Lung (tissue), 12 donors: ENCODE results near the gene UBASH3B. TPM values are rescaled to one million over a fixed set of nuclear protein-coding genes. Genes with fewer than 3 reads are reported as not detected.

Experiments used
- ATAC-seq: fragments of 200-7000 bp; cut with Tn5 transposase; one replicate; pipeline ENCODE4 v1.9.1; 2020; ENCODE audit warnings: moderate number of reproducible peaks; ENCODE audit not compliant: insufficient read depth, low FRiP score
- DNase-seq, 3 donors: peaks; one replicate each; pipeline ENCODE4 v3.0.0-alpha.2; 2013 to 2017
- H3K27ac ChIP-seq, 2 donors: one replicate each; pipeline ENCODE4 v1.5.1; 2013; ENCODE audit warnings: mild to moderate bottlenecking in 2 of 2, moderate library complexity in 2 of 2, control low read depth in 1 of 2, inconsistent platforms in 1 of 2, low read depth in 1 of 2, low read length in 1 of 2
- H3K27me3 ChIP-seq, 3 donors: one replicate each; pipeline ENCODE4 v1.5.1; 2013; ENCODE audit warnings: low read length in 2 of 3; ENCODE audit not compliant: control insufficient read depth in 3 of 3, insufficient read depth in 3 of 3
- H3K36me3 ChIP-seq, 4 donors: one replicate each; pipeline ENCODE4 v1.5.1; 2013; ENCODE audit warnings: low read length in 4 of 4, mild to moderate bottlenecking in 1 of 4, moderate library complexity in 1 of 4; ENCODE audit not compliant: control insufficient read depth in 4 of 4, insufficient read depth in 4 of 4
- H3K4me1 ChIP-seq, 5 donors: one replicate each; pipeline ENCODE4 v1.5.1; 2013; ENCODE audit warnings: low read length in 5 of 5, mild to moderate bottlenecking in 2 of 5, moderate library complexity in 1 of 5; ENCODE audit not compliant: control insufficient read depth in 5 of 5, insufficient read depth in 5 of 5
- H3K4me3 ChIP-seq: one replicate; pipeline ENCODE4 v1.5.1; 2013; ENCODE audit warnings: mild to moderate bottlenecking, control low read depth, moderate library complexity
- H3K9ac ChIP-seq, 2 donors: one replicate each; pipeline ENCODE4 v1.5.1; 2013; ENCODE audit warnings: low read length in 2 of 2, control low read depth in 1 of 2; ENCODE audit not compliant: insufficient read depth in 1 of 2
- H3K9me3 ChIP-seq, 4 donors: one replicate each; pipeline ENCODE4 v1.5.1; 2013; ENCODE audit warnings: low read length in 3 of 4, mild to moderate bottlenecking in 1 of 4, moderate library complexity in 1 of 4; ENCODE audit not compliant: control insufficient read depth in 4 of 4, insufficient read depth in 3 of 4
- WGBS, 2 donors: extraction: QIAGEN DNeasy Blood & Tissue Kit; methylation state at CpG; one replicate each; pipeline ENCODE4 v1.1.7; 2013; 5-methylcytosine and 5-hydroxymethylcytosine counted together
- polyA plus RNA-seq, 2 donors: library from polyadenylated mRNA; stranded (reverse); fragments of 200-250 nt; gene quantifications; one replicate each; pipeline ENCODE4 v1.2.1, GENCODE V29; 2013
- total RNA-seq, 2 donors: library from RNA; depleted of rRNA in 1 of 2; stranded (reverse); fragments of >200 nt in 1 of 2; gene quantifications; one replicate each; pipeline ENCODE4 v1.2.1, GENCODE V29; 2014 to 2021
- TF ChIP-seq, protein P1 (sequence below): IDR thresholded peaks from 2 replicates; pipeline ENCODE4 v1.5.1; 2012; ENCODE audit warnings: mild to moderate bottlenecking; ENCODE audit errors: control extremely low read depth, extremely low read depth
- donor health status: control.
- donor health status: control.
- donor health status: Bipolar disorder and iron deficiency.
- donor health status: healthy.
- donor health status: DM: yes; HTN: yes; CAD: no.

UBASH3B gene
- total and polyA plus RNA-seq, 4 donors = 5.8 to 51.2 (median 12.4) TPM

DNA sequence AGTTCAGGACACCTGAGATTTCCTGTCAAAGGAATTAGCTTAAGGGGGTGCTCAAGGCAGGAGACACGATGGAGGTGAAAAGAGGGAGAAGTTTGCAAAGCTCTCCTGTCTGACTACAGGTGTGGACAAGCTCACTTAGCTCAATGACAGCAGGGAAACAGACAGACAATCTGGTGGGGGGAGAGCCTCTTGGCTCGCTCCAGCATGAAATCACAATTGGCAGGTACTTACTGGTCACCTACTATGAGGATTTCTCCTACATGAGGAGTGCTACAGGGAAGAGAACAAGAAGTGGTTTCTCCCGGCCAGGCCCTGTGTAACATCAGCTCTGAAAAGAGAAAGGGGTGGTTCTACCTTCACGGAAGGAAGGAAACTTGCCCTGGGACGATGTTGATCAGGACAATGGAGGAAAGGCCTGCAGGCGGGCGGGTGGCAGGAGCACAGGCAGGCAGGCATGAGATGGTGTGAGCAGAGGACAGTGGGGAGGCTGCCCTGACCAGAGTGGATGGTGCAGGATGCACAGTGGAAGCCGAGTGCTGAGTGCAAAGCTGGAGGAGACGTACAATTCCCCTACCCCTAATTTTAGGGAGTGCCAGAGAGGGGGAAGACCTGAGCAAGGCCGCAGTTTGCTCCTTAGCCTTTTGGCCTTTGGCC lies 124.9 kb downstream of the UBASH3B start:
- ATAC-seq = no peak
- Histone ChIP-seq H3K27ac (peak overlapping the region in 1 of 2 donors; percentile 1), H3K9me3 (no peaks in the 10 kb centered on the region), H3K27me3 (no peaks in the 10 kb centered on the region), H3K9ac (no peak overlapping the region), H3K4me3 (no peak overlapping the region), H3K4me1 (peaks cover 0 to 31% (median 5%) of the 10 kb centered on the region in 5 donors), H3K36me3 (peaks cover 0 to 4% (median under 1%) of the 10 kb centered on the region in 4 donors)
- DNase-seq = no peak
- 82 to 87% methylated on average over 10 of the region's 10 CpGs for WGBS, 2 donors
- TF ChIP-seq, protein P1, sequence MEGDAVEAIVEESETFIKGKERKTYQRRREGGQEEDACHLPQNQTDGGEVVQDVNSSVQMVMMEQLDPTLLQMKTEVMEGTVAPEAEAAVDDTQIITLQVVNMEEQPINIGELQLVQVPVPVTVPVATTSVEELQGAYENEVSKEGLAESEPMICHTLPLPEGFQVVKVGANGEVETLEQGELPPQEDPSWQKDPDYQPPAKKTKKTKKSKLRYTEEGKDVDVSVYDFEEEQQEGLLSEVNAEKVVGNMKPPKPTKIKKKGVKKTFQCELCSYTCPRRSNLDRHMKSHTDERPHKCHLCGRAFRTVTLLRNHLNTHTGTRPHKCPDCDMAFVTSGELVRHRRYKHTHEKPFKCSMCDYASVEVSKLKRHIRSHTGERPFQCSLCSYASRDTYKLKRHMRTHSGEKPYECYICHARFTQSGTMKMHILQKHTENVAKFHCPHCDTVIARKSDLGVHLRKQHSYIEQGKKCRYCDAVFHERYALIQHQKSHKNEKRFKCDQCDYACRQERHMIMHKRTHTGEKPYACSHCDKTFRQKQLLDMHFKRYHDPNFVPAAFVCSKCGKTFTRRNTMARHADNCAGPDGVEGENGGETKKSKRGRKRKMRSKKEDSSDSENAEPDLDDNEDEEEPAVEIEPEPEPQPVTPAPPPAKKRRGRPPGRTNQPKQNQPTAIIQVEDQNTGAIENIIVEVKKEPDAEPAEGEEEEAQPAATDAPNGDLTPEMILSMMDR = no peak

DNA sequence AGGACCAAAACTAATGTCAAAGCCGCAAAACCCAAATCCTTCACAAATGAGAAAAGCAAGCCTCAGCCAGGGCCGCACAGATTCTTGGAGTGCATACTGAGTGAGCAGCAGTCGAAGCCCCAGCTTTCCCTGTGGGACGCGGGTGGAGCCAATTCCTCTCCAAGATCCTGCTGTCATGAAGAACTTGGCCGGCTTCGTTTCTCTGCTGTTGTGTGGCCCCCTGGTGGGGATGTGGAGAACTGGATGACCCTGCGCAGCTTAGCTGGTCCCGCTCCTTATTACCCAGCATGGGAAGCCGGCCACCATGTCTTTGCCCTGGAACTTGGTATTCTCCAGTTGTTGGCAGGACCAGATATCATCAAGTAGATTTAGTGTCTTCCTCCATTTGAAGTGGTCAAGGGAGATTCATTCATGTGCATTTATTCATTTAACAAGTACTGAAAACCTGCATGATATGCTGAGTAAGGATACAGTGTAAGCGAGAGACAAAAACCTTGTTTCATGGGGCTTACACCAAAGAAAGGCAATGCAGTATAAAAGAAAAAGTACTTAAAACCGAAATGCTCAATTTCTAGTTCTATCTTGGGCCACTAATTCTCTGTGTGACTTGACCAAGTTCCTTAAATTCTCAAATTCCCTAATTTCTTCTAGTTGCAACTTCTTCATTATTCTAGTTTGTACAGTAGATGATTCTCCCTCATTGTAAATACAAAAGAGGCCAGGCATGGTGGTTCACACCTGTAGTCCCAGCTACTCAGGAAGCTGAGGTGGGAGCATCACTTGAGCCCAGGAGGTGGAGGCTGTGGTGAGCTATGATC lies 126.1 kb downstream of the UBASH3B start:
- 22 to 28% methylated on average over 12 of the region's 12 CpGs for WGBS, 2 donors
- Histone ChIP-seq H3K9me3 (no peaks in the 10 kb centered on the region), H3K4me1 (peaks cover 0 to 28% (median 5%) of the 10 kb centered on the region in 5 donors), H3K9ac (no peak overlapping the region), H3K36me3 (peaks cover 0 to 4% (median under 1%) of the 10 kb centered on the region in 4 donors), H3K4me3 (no peak overlapping the region), H3K27ac (peak overlapping the region in 1 of 2 donors; percentile 56), H3K27me3 (no peaks in the 10 kb centered on the region)
- ATAC-seq = peak; percentile 89
- TF ChIP-seq, protein P1 = peak; percentile 90
- peak; percentile 92 to 96 (median 94) for DNase-seq

DNA sequence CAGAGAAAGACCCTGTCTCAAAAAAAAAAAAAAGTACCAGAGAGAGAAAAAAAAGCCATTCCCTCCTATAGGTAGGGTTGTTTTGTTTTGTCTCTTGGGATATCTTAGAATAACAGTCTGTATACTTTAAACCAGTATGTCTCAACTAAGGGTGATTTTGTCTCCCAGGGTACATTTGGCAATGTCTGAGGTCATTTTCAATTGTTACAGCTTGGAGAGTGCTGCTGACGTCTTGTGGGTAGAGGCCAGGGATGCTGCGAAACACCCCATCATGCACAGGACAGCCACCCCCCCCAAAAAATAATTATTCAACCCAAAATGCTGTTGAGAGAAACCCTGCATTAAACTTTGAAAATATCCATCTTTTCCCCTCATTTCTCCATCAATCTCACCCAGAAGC lies 126.7 kb downstream of the UBASH3B start:
- Histone ChIP-seq H3K9me3 (no peaks in the 10 kb centered on the region), H3K4me3 (no peak overlapping the region), H3K27ac (peak overlapping the region in 1 of 2 donors; percentile 56), H3K36me3 (peaks cover 0 to 2% (median under 1%) of the 10 kb centered on the region in 4 donors), H3K27me3 (no peaks in the 10 kb centered on the region), H3K4me1 (peaks cover 0 to 25% (median 5%) of the 10 kb centered on the region in 5 donors), H3K9ac (no peak overlapping the region)
- WGBS, 2 donors = 70 to 88% methylated on average over 2 of the region's 2 CpGs
- ATAC-seq = no peak
- DNase-seq = no peak
- TF ChIP-seq, protein P1 = no peak
